Fibroblast of skin of right biceps (primary cell): ENCODE results near the gene ADAMTS4.
A peak's percentile ranks its signal among the peaks of the same experiment; 100 is the strongest.

Source experiments
- DNase-seq: peaks from one replicate; pipeline ENCODE4 v3.0.0-alpha.2; 2013

The ADAMTS4 gene

DNA sequence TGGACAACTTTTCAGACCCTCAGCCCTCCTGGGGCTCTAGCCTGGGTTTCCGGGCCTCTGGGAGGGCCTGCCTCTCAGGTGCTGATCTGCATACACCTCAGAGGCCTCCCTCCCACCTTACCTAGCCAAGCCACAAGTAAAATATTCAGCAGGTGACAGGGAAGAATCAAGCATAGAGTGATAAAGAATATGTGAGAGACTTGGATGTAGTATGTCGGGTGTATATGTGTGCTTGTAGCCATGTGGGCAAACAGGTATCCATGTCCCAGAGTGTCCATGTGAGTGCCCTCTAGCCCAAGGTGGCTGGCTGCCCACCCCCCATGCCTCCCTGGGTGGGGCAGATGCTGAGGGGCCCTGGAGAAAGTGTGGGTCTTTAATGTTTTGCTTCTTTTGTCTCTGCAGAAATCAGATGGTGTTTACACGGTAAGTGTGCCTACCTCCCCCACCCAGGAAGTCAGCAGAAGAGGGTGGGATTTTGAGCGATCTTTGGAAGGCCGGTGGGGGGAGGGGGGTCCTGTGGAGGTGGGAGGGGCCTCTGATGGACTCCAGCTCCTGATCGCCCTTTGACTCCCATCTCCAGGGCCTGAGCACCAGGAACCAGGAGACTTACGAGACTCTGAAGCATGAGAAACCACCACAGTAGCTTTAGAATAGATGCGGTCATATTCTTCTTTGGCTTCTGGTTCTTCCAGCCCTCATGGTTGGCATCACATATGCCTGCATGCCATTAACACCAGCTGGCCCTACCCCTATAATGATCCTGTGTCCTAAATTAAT, 19.6 kb upstream of the ADAMTS4 start:
- DNase-seq = no peak

DNA sequence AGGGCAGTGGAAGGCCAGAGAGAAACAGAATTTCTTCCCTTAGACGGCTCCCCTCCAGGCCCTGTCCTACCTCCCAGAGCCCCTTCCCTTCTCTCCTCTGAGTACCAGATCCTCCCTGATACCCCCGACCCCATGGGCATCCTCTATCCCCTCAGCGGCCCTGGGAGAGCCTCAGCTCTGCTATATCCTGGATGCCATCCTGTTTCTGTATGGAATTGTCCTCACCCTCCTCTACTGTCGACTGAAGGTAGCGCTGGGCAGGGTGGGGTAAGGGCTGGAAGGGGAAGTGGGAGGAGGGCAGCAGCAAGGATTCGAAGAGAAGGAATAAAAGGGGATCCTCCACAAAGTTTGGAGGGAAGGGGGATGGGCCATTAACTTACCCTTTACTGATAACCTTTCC, 19.0 kb upstream of the ADAMTS4 start:
- DNase-seq = no peak

GRCh38 chr1:161216945-161217712, 18.3 kb upstream of the ADAMTS4 start:
- peak; percentile 70 for DNase-seq

- no peak for DNase-seq
Observed at GRCh38 chr1:161215076-161215475, 16.2 kb upstream of the ADAMTS4 start, which contains the start of gene FCER1G. FCER1G (plus strand) TSS chr1:161215295; CDS start chr1:161215322, 27 bp downstream.

- DNase-seq = no peak
Observed at GRCh38 chr1:161214369-161214768, 15.5 kb upstream of the ADAMTS4 start.

GRCh38 chr1:161209790-161210409, 11.0 kb upstream of the ADAMTS4 start:
- peak; percentile 71 for DNase-seq

DNA sequence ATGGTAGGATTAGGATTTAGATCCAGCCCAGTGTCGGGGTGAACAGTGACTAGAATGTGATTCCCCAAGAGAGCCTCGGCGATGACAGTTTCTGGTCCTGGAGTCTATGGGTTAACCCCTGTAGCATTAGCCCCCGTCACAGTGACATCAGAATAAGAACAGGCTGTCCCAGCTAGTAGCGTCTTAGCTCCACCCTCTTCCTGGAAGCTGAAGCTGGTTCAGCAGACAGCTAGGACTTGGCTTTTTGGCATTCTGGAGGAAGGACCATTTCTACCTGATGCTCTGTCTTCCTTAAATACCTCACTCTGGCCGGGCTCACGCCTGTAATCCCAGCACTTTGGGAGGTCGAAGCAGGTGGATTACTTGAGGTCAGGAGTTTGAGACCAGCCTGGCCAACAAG, 8.3 kb upstream of the ADAMTS4 start:
- no peak for DNase-seq

- no peak for DNase-seq
Observed at GRCh38 chr1:161206411-161207140, 7.7 kb upstream of the ADAMTS4 start.

- DNase-seq = peak; percentile 99
Observed at GRCh38 chr1:161201836-161202712, 3.2 kb upstream of the ADAMTS4 start, which contains the start of gene NDUFS2. NDUFS2 (plus strand) TSS chr1:161202367; CDS start chr1:161202386, 19 bp downstream.

DNA sequence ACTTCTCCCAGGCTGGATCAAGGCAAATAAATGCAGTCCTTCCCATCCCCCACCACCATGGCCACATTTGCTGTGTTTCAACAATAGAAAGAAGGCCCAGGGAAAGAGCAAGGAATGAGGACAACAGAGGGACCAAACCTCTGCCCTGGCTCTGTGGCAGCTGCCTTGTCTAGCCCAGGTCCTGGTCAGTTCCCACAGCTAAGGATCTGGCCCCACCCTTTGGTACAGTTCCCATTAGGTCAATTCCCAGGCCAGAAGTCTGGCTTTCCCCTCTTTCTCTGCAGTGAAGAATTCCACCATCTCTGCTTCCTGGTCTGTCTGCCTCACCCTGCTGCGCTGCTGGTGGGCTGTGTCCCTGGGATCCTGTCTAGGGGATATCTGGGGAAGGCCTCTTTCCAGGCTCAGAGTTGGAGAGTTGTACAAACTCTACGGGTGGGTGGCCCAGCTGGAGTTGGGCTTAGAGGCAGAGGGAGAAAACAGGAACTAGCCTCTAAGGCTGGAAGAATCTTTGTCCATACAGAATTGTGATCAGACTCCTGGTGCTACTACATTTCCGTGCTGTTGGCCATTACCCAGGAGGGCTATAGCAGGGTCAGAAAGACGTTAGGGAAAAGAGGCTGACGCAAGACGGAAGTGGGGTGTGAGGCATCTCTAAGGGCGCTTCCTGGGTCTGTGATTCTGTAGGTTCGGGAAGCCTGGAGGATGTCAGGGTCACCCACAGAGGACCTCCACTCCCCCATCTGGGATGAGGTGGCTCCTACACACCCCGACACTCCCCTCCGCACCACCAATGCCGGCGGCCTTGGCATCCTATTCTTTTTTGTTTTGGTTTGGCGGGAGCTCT, 2.4 kb upstream of the ADAMTS4 start:
- DNase-seq = peak; percentile 72

GRCh38 chr1:161200421-161200991, 1.7 kb upstream of the ADAMTS4 start:
- no peak for DNase-seq

GRCh38 chr1:161199506-161200139, 769 bp upstream of the ADAMTS4 start:
- peak; percentile 23 for DNase-seq

DNA sequence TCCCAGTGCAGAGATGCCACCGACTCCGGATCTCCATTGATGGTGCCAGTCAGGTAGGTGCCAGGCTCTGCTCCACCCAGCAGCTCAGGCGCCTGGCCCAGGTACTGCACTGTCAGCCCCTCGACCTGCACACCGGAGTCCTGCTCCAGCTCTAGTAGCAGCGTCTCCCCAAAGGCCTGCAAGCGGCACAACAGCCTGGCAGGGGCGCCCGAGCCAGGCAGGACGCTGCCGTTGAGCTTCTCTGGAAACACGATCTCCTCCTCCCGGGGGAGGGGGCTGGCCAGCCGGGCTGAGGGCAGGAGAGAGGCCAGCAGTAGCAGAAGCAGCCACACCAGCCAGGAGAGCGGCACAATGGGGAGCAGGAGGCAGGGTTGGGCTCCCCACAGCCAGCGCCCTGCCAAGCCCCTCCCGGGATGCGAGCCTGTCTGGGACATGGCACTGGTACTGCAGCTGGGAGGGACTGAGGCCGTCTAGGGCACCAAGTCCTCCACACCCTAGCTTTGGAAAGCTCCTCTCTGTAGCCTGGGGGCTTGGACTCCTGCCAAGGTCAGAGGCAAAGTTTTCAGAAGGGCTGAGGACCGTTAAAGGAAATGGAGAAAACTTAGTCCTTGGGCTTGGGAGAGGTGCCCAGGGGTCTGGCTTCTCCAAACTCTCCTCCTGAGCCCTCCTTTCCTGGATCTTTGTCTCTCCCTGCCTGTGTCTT, 509 bp downstream of the ADAMTS4 start:
- peak; percentile 37 for DNase-seq

DNA sequence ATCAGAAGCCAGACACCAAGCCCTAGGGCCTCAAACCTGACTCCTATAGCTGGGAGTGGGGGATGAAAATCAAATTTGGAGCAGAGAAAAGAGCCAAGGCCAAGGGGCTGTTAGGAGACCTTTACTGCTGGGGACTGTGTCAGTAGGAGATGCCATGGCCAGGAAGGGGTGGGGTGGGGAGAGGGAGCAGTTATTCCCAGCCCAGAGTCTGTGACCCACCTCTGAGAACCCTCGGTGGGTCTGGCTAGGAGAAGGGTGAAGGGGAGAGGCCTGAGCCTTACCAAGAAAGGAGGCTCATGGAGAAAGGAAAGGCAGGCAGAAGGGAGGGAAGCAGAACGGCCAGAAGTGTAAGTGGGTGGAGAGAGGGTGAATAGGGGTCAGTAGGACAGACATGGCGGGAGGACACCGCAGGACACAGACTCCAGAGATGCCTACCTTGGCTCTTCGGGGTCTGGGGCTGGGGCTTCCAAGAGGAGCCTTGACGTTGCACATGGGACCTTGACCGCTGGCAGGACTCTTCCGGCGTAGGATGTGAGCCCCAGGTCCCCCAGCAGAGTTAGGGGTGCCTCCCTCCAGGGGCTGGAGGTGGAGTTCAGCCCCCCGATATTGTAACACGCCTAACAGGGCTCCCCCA, 1.2 kb downstream of the ADAMTS4 start:
- no peak for DNase-seq

DNA sequence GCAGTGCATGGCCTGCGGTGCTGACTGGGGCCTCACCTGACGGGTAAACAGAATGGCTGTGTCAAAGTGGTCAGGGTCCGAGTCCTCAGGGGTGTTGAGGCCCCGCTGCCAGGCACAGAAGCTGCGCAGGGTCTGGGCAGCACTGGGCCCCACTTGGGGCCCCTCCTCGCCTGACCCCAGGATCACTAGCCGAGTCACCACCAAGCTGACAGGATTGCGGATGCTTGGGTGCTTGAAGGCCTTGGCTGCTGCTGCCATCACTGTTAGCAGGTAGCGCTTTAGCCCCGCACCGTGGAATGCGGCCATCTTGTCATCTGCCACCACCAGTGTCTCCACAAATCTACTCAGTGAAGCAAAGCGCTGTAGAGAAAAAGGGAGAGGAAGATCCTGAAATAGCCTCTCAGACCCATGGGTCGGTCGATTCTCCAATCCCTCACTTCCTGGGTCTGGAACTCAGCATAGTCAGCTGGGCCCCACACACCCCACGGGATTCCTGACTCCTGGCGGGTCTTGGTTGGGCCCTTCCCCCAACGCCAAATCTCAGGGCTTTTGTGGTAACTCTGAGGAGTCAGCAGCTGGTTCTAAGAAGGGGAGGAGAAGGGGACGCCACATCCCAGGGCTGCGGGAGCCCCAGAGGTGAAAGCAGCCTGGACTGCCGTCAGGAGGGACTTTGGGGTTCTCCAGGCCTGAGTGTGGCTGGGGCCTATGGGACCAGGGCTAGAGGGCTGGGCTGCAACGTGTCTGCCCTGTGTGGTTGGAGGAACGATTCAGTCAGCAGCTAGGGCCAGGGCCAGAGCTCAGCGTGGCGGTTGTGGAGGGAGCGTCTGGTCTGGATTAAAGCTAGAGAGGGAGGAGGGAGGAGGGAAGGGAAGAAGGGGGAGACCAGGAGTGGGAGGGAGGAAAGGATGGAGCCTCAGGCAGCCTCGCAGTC, 2.1 kb downstream of the ADAMTS4 start:
- peak; percentile 92 for DNase-seq

- DNase-seq = no peak
Observed at GRCh38 chr1:161196111-161196510, 2.7 kb downstream of the ADAMTS4 start.

- DNase-seq = no peak
Observed at GRCh38 chr1:161195171-161195570, 3.7 kb downstream of the ADAMTS4 start.
